ENCODE results near the gene ITGA8.

Gene ITGA8

DNA sequence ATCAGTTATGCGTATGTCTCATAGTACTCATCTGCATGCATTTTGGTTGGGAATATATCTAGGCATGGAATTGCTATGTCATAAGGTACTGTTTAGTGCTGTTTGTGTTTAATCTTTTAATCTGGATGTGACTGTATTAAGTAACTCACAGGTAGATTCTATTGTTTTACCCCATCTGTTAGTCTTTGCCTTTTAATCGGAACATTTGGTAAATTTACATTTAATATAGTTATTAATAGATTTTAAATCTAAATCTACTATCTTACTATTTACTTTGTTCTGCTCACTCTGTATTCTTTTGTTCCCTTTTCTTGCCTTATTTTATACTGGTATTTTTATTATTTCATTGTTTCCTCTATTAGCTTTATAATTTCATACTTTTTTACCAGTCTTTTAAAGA is 10.6 kb upstream of the ITGA8 start:
- DNase-seq: no peak

DNA sequence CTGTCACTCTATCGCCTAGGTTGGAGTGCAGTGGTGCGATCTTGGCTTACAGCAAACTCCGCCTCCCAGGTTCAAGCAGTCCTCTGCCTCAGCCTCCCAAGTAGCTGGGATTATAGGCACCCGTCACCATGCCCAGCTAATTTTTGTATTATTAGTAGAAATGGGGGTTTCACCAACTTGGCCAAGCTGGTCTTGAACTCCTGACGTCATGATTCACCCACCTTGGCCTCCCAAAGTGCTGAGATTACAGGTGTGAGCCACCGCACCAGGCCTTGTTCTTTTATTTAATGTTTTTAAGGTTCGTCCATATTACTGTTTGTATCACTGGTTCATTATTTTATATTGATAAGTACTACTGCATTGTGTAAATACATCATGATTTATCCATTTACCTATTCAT is 10.2 kb upstream of the ITGA8 start:
- no peak for DNase-seq

- no peak for DNase-seq
These were observed 6.3 kb upstream of the ITGA8 start for GRCh38 chr10:15726042-15726441.

DNA sequence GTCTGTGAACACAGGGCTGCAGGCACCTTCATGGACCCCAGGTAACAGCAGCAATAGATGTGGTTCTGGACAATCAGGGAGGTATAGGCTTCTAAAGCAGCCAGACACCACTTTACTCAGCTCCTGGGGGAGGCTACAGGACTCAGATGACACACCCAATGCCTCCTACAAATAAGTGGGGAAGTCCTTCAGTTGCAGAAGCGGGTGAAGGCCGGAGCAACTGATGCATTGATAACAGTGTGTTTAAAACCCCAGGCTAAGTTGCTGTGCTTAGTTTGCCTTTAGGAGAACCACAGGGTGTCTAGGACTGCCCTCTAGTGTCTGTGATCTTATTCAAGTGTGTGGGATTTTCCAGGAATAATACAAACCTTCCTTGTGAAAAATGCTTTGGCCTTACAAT is 5.9 kb upstream of the ITGA8 start:
- peak in 1 of 14 donors; percentile 14 for DNase-seq

DNA sequence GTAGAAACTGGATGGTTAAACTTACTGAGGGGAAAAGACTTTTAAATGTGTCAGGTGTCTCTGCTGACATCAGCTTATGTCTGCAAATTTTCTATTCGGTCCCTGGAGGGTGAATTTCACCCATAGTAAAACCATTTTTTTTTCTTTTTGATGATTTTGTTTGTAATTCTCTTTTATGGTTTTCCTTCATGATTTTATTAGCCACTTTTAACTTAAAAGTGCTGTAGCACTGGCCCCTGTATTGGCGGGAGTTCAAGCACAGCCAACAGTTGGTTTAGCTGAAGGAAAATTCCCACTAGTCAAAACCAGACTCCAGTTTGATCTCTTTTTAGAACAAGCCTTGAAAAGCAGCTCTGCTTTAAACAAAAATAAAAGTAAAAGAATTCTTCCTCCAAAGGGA is 5.0 kb upstream of the ITGA8 start:
- DNase-seq: no peak

GRCh38 chr10:15723803-15724202 is 4.1 kb upstream of the ITGA8 start:
- no peak for DNase-seq

GRCh38 chr10:15720635-15721287 is 1.0 kb upstream of the ITGA8 start:
- no peak for DNase-seq

DNA sequence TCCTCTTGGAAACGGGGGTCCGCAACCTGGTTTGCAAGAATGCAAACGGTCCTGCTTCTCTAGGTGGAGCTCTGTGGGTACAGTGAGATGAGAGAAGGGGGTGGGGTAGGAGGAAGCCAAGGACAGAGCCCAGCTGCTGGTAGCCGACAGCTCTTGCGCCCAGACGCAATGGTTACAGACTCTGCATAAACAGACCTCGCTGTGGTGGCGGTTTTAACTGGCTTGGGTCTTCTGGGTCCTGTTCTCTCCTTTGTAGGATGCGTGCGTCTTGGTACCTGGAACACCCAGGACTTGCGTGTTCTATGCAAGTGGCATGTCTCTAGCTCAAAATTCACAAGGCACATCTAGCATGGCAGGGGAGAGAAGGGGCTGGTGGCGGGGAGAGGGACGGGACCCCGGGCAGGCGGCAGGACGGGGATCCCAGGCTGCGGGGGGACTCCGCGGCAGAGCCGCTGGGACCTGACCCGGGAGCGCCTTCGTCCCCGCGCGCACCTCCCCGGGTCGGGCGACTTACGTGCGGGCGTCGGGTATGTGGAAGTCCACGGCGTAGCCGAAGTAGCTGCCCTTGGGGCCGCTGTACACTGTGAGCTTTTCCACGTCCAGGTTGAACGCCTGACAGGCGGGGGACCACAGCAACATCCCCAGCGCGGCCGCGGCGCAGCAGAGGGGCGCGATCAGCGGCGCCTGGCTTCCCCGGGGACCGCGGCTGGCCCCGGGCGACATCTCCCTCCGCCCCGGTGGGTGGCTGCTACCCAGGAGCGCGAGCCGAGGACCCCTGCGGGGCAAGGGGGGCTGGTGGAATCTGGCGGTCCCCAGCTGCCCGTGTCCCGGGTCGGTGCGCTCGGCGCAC is 448 bp downstream of the ITGA8 start:
- DNase-seq: peak in 1 of 14 donors; percentile 21

- DNase-seq: no peak
These were observed 1.1 kb downstream of the ITGA8 start for GRCh38 chr10:15718694-15719048.

DNA sequence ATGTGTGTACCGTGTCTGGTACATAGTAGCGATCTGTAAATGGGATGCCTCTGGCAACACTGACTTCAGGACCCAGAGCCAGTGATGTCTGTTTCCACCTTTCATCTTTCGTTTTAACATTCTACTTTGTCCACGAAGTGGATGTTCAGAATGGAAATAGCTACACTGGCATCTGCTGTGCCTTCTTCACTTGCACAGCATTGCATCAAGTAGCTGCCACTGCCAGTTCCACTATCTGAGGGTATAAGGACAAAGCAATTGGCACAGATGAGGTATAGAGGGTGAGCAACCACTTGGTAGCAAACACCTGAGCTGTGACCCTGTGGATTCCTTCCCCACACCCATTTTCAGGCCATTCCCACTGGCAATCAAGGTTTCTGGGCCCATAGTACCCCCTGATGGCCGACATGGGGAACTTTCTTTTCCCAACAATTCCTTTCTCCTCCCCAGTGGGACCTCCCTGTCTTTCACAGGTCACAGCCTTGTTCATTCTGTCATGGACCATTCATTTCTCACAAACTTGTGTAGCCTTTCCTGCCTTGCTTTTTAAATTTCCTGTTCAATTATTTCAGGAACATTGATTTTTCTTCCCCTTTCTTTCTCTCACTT is 4.0 kb downstream of the ITGA8 start:
- DNase-seq: no peak

DNA sequence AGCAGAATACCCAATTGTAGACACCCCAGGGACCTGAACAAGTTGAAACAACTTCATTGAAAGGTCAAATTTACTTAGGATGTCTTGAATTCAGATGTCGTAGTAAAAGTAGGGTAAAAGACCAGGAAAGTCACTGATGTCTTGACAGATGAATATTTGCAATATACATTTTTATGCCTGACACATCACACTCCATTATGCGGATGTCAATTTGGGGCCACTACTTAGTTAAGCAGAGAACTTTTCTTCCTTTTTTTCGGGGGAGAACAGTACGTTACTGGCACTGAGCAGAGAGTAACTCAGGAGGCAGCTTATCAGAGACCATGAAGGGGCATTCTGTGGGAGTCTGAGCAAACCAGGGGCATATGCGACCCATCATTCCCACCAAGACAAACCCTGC is 4.9 kb downstream of the ITGA8 start:
- no peak for DNase-seq

DNA sequence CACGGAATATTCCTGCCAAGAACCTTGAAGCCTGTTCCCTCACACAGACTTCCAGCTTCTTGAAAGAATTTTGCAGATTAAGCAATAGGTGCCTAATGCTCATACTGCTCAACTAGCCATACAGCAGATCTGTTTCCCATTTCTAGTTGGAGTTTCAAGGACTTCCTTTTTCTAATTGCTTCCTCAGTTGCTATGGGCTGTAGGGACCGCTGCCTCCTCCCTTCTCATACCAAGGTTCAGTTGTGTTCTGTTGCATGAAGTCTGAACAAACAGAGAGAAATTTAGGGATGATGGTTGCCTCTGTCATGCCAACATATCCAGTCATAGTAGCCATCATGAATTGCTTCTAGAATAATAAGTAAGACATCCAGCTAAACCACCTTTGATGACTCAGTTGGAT is 6.8 kb downstream of the ITGA8 start:
- DNase-seq: no peak

- no peak for DNase-seq
These were observed 9.3 kb downstream of the ITGA8 start for GRCh38 chr10:15710455-15710854.

GRCh38 chr10:15705298-15705697 is 14.4 kb downstream of the ITGA8 start:
- no peak for DNase-seq

DNA sequence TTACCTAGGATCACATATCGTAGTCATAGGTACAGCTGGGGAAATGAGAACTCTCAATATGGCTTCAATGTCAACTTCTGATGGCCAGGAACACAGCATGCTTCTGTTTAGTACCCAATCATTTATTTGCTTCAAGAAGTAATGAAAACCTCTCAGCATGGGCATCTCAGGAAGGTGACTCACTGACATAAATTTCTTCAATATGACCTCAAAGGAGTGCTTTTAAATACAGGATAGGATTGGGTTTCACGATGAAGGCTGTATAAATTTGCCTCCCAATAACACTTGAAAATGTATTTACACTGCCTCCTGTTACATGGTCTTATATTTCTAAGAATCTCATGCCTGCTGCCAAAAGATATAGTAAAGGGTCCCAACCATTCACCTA is 15.1 kb downstream of the ITGA8 start:
- DNase-seq: no peak

DNA sequence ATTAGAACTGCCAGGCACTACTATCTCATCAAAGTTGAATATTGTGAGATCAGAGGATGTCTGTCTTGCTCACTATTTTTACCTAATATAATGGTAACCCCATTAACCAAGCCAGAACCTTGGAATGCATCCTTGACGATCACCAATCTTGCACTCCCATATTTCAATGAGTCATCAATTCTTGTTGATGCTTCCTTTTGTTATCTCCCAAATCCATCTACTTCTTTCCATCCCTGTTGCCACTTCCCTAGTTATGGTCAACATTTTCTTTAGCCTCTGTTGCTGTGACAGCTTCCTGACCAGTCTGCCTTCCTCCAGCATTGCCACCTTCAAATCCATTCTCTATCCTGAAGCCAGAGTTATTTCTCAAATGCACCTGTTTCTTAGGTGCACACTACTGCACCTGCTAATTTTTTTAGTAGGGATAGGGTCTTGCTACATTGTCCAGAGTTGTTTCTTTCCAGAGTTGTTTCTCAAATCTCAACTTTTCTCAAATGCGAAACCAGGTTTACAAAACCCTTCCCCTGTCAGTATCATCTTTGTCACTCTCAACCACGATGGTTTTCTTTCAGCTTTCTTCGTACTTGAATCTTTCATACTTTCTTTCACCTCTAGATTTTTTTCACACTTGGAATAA is 15.7 kb downstream of the ITGA8 start:
- no peak for DNase-seq

- DNase-seq: no peak
These were observed 16.4 kb downstream of the ITGA8 start for GRCh38 chr10:15703151-15703880.

- DNase-seq: no peak
These were observed 19.5 kb downstream of the ITGA8 start for GRCh38 chr10:15700078-15700674.

DNA sequence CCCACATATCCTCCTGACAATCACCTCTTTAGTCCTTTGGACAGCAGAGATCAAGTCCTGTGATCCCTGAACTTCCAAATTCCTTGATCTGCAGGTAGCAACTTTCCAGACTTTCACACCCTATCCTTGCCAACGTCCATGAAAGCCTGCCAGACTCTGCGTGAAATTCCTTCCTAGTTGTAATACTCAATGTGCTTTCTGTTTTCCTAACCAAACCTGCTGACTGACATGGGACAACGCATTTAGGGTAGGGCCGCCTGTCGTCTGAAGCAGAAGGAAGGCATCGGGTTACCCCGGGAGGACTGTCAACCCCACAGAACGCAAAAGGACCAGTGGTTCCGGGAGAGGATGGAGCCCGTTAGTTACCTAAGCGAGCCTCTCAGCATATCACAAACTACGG is 23.9 kb downstream of the ITGA8 start:
- DNase-seq: peak in 1 of 14 donors; percentile 5

- no peak for DNase-seq
These were observed 29.7 kb downstream of the ITGA8 start for GRCh38 chr10:15690031-15690430.

DNA sequence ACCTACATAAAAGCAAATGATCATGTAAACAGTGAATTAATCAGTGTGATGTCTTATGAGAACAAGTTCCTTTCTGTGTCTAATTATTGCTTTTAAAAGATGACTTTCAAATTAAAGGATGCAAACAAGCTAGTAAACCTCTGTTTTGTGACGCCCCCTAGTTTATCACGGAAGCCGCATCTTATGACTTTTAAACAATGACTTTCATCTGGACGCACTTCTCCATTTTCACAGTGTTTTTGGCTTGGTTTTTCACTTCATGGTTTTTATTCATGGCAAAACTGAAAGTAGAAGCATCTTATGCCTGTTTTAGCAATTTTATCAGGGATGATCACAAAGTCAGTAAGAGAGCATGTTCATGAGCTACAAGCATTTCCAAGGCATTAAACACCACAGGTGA is 35.0 kb downstream of the ITGA8 start:
- no peak for DNase-seq

DNA sequence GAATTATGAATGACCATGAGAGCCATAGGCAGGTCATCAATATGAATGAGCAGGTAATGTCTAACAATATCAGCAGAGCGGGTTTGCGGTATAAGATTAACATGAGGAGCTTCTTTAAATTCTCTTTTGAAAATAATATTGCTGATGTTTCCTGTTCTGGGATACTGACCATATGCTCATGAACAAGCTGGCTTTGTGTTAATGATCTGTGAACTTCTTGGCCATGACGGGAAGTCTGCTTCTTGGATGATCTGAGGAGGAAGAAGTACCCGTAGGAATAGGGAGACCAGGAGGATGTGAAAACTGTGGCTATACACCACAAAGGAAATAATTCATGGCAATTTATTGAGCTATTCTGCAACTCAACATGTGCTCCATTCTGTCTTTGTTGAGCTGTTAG is 38.6 kb downstream of the ITGA8 start:
- no peak for DNase-seq
